HCT116 (cell line): ENCODE data around the gene UBR3. TPM values are rescaled to one million over a fixed set of nuclear protein-coding genes. Genes with fewer than 3 reads are reported as not detected.

ENCODE experiments used
- ATAC-seq: fragments of 200-7000 bp; cut with Tn5 transposase; 2 replicates; pipeline ENCODE4 v1.9.1; 2020; ENCODE audit warnings: mild to moderate bottlenecking, moderate library complexity
- BruUV-seq: library from RNA; stranded (reverse); fragments of 400-500 nt; replicated peaks from 2 replicates; lab custom pipeline; 2021; lab: Mats Ljungman, UMichigan
- CTCF ChIA-PET: fragments of 300-600 bp; sonication (Branson Sonifier 250); formaldehyde crosslinking; loops from one replicate; lab custom pipeline; 2021; ENCODE audit warnings: antibody characterized with exemption; lab: Charles Lee
- POLR2A ChIA-PET: fragments of 300-600, 350-600 bp; sonication (Branson Sonifier 250); formaldehyde crosslinking; loops from one replicate; lab custom pipeline; 2021; ENCODE audit warnings: antibody characterized with exemption; lab: Charles Lee
- RAD21 ChIA-PET, 2 experiments: fragments of 300-600 bp; sonication (Branson Sonifier 250); formaldehyde crosslinking; loops; one replicate each; lab custom pipeline; 2023; ENCODE audit warnings: low total read pairs in 2 of 2; ENCODE audit not compliant: uncharacterized antibody in 2 of 2, unreplicated experiment in 2 of 2, low non-redundant PET in 1 of 2; lab: Charles Lee
- DNase-seq: peaks from one replicate; pipeline ENCODE4 v3.0.0-alpha.2; 2010; ENCODE audit warnings: low read depth, low spot score
- H2AFZ ChIP-seq: fragments of 200-600 bp; shearing (Covaris generic), sonication (generic); 2 replicates; pipeline ENCODE4 v1.6.1; 2017; ENCODE audit warnings: low read depth, mixed run types, mixed read lengths, antibody characterized with exemption, low read length; ENCODE audit not compliant: poor library complexity, severe bottlenecking
- H3K27ac ChIP-seq: 2 replicates; pipeline ENCODE4 v1.5.1; 2012; ENCODE audit warnings: low read depth, low read length
- H3K27me3 ChIP-seq: fragments of 200-600 bp; sonication (generic); 2 replicates; pipeline ENCODE4 v1.6.1; 2016; ENCODE audit warnings: mixed run types, low read length, mixed read lengths; ENCODE audit not compliant: insufficient read depth
- H3K36me3 ChIP-seq, 2 experiments: fragments of 200-500 bp in 1 of 2; fragments of 200-600 bp in 1 of 2; sonication (Bioruptor generic) in 1 of 2; sonication (generic) in 1 of 2; 2 replicates each; pipeline versions ENCODE4 v1.5.1 to v1.6.1; 2014 to 2016; ENCODE audit warnings: low read length in 2 of 2, inconsistent platforms in 1 of 2, mixed read lengths in 1 of 2, mixed run types in 1 of 2; ENCODE audit not compliant: insufficient read depth in 2 of 2, control insufficient read depth in 1 of 2
- H3K4me1 ChIP-seq, 2 experiments: fragments of 200-600 bp in 1 of 2; sonication (generic) in 1 of 2; 2 replicates each; pipeline versions ENCODE4 v1.5.1 to v1.6.1; 2012 to 2017; ENCODE audit warnings: low read length in 2 of 2, inconsistent platforms in 1 of 2, mild to moderate bottlenecking in 1 of 2, mixed read lengths in 1 of 2, mixed run types in 1 of 2, moderate library complexity in 1 of 2; ENCODE audit not compliant: insufficient read depth in 2 of 2, control insufficient read depth in 1 of 2
- H3K4me2 ChIP-seq: fragments of 200-600 bp; sonication (generic); 2 replicates; pipeline ENCODE4 v1.6.1; 2017; ENCODE audit warnings: mixed run types, low read length, mixed read lengths
- H3K4me3 ChIP-seq, 2 experiments: fragments of 200-600 bp in 1 of 2; sonication (generic) in 1 of 2; replicated peaks in 1 of 2; 2 replicates each; pipeline ENCODE4 v1.5.1; 2011 to 2016; ENCODE audit warnings: low read length in 2 of 2, control low read depth in 1 of 2, low read depth in 1 of 2, mild to moderate bottlenecking in 1 of 2, mixed read lengths in 1 of 2, mixed run types in 1 of 2
- H3K79me2 ChIP-seq: fragments of 200-600 bp; sonication (generic); 2 replicates; pipeline ENCODE4 v1.6.1; 2017; ENCODE audit warnings: mild to moderate bottlenecking, mixed run types, low read length, moderate library complexity, mixed read lengths; ENCODE audit not compliant: insufficient read depth
- H3K9ac ChIP-seq: fragments of 200-600 bp; sonication (generic); 2 replicates; pipeline ENCODE4 v1.6.1; 2016; ENCODE audit warnings: low read length, mixed read lengths
- H3K9me2 ChIP-seq: fragments of 200-600 bp; sonication (generic), shearing (Covaris generic); 2 replicates; pipeline ENCODE4 v1.6.1; 2017; ENCODE audit warnings: mixed run types, mild to moderate bottlenecking, moderate library complexity; ENCODE audit not compliant: insufficient read depth
- H3K9me3 ChIP-seq, 2 experiments: fragments of 200-500 bp in 1 of 2; fragments of 200-600 bp in 1 of 2; sonication (Bioruptor generic) in 1 of 2; sonication (generic) in 1 of 2; 2 replicates each; pipeline ENCODE4 v1.6.1; 2014 to 2017; ENCODE audit warnings: low read length in 2 of 2, mixed read lengths in 2 of 2, inconsistent platforms in 1 of 2, low read depth in 1 of 2, mild to moderate bottlenecking in 1 of 2, mixed run types in 1 of 2, moderate library complexity in 1 of 2; ENCODE audit not compliant: control insufficient read depth in 1 of 2, insufficient read depth in 1 of 2
- H4K20me1 ChIP-seq: fragments of 200-600 bp; sonication (generic), shearing (Covaris generic); 2 replicates; pipeline ENCODE4 v1.6.1; 2017; ENCODE audit warnings: mixed run types, mild to moderate bottlenecking, moderate library complexity; ENCODE audit not compliant: insufficient read depth
- ATF3 ChIP-seq: IDR thresholded peaks from 2 replicates; pipeline ENCODE4 v1.6.1; 2012
- CBX3 ChIP-seq: IDR thresholded peaks from 2 replicates; pipeline ENCODE4 v1.6.1; 2012; ENCODE audit warnings: low read depth
- CEBPB ChIP-seq: IDR thresholded peaks from 2 replicates; pipeline ENCODE4 v1.6.1; 2012; ENCODE audit warnings: low read depth
- EGR1 ChIP-seq: IDR thresholded peaks from 2 replicates; pipeline ENCODE4 v1.6.1; 2012; ENCODE audit warnings: low read depth
- ELF1 ChIP-seq: IDR thresholded peaks from 2 replicates; pipeline ENCODE4 v1.6.1; 2012; ENCODE audit warnings: low read depth, borderline replicate concordance
- EZH2 ChIP-seq: fragments of 200-600 bp; sonication (generic); IDR thresholded peaks from 2 replicates; pipeline ENCODE4 v1.6.1; 2017; ENCODE audit warnings: antibody characterized with exemption, mixed run types
- EZH2phosphoT487 ChIP-seq: fragments of 200-600 bp; IDR thresholded peaks from 2 replicates; pipeline ENCODE4 v1.6.1; 2018; ENCODE audit warnings: antibody characterized with exemption, borderline replicate concordance
- FOSL1 ChIP-seq: IDR thresholded peaks from 2 replicates; pipeline ENCODE4 v1.6.1; 2012; ENCODE audit warnings: low read depth
- JUND ChIP-seq: IDR thresholded peaks from 2 replicates; pipeline ENCODE4 v1.6.1; 2012
- MAX ChIP-seq: IDR thresholded peaks from 2 replicates; pipeline ENCODE4 v1.6.1; 2012
- POLR2A ChIP-seq: IDR thresholded peaks from 2 replicates; pipeline ENCODE4 v1.7.0; 2011; ENCODE audit warnings: borderline replicate concordance; ENCODE audit not compliant: insufficient read depth, insufficient read length; ENCODE audit errors: extremely low read depth
- RAD21 ChIP-seq: IDR thresholded peaks from 2 replicates; pipeline ENCODE4 v1.6.1; 2012; ENCODE audit warnings: low read depth, mild to moderate bottlenecking
- REST ChIP-seq: IDR thresholded peaks from 2 replicates; pipeline ENCODE4 v1.6.1; 2012; ENCODE audit warnings: low read depth
- SIN3A ChIP-seq: IDR thresholded peaks from 2 replicates; pipeline ENCODE4 v1.6.1; 2012; ENCODE audit warnings: low read depth
- SRF ChIP-seq: IDR thresholded peaks from 2 replicates; pipeline ENCODE4 v1.6.1; 2012; ENCODE audit warnings: low read depth
- TCF7L2 ChIP-seq: IDR thresholded peaks from 2 replicates; pipeline ENCODE4 v1.7.0; 2011; ENCODE audit warnings: borderline replicate concordance, inconsistent platforms; ENCODE audit not compliant: insufficient read depth, insufficient read length; ENCODE audit errors: extremely low read depth
- YY1 ChIP-seq: IDR thresholded peaks from 2 replicates; pipeline ENCODE4 v1.6.1; 2011; ENCODE audit warnings: low read length, low read depth, moderate library complexity, mild to moderate bottlenecking; ENCODE audit not compliant: insufficient replicate concordance; ENCODE audit errors: extremely low read depth
- ZFX ChIP-seq: fragments of 450-650 bp; IDR thresholded peaks from 2 replicates; pipeline ENCODE4 v1.6.1; 2017
- ZNF274 ChIP-seq: fragments of 200-500 bp; sonication (Bioruptor generic); IDR thresholded peaks from 2 replicates; pipeline ENCODE4 v1.6.1; 2014; ENCODE audit warnings: mild to moderate bottlenecking, low read depth, low read length, inconsistent platforms
- intact Hi-C: fragments of 100-400 bp; cut with micrococcal nuclease; formaldehyde crosslinking; loops from 2 replicates; pipeline ENCODE4 v1.10.0; 2022
- total RNA-seq: library from RNA; stranded (reverse); gene quantifications from one replicate; pipeline ENCODE4 v1.2.1, GENCODE V29; 2021; ENCODE audit not compliant: unreplicated experiment

Gene UBR3
- total RNA-seq, 1 experiment from 2014 or later: 29.5 TPM

- TF ChIP-seq POLR2A (no peak), EZH2 (no peak), SRF (no peak)
These were observed 199.1 kb downstream of the UBR3 start (continued) for GRCh38 chr2:170026361-170026760.

- no peak for TF ChIP-seq SIN3A
- no peak for TF ChIP-seq EZH2
- no peak for TF ChIP-seq CBX3
- no peak for TF ChIP-seq FOSL1
- TF ChIP-seq JUND: no peak
- no peak for TF ChIP-seq TCF7L2
- no peak for TF ChIP-seq REST
- no peak for TF ChIP-seq SRF
- no peak for TF ChIP-seq ELF1
- TF ChIP-seq ZNF274: no peak
- no peak for TF ChIP-seq RAD21
- TF ChIP-seq ZFX: no peak
- no peak for TF ChIP-seq EGR1
- no peak for TF ChIP-seq EZH2phosphoT487
- no peak for TF ChIP-seq MAX
- TF ChIP-seq ATF3: no peak
- TF ChIP-seq YY1: no peak
- TF ChIP-seq CEBPB: no peak
- Histone ChIP-seq H3K27me3 (no peaks in the 10 kb centered on the region), H3K9ac (no peak overlapping the region), H4K20me1 (no peaks in the 10 kb centered on the region), H3K79me2 (no peaks in the 10 kb centered on the region), H3K27ac (no peak overlapping the region), H2AFZ (no peak overlapping the region), H3K36me3 (no peaks in the 10 kb centered on the region), H3K9me2 (no peaks in the 10 kb centered on the region), H3K9me3 (no peaks in the 10 kb centered on the region), H3K4me2 (no peak overlapping the region), H3K4me1 (no peaks in the 10 kb centered on the region), H3K4me3 (no peak overlapping the region)
- ChIA-PET POLR2A (no interaction called here), RAD21 (no interaction called here), CTCF (no interaction called here)
- DNase-seq: no peak
- no peak for ATAC-seq
- no TSS peak for BruUV-seq
- intact Hi-C loops: no loop called here
These were observed 202.3 kb downstream of the UBR3 start for GRCh38 chr2:170029551-170029950.
